PC-9 (cell line): ENCODE results near the gene MRPL52.

Experiments used
- EZH2 ChIP-seq: fragments of 200-600 bp; sonication (generic); IDR thresholded peaks from 2 replicates; pipeline ENCODE4 v1.8.0; 2017; ENCODE audit warnings: antibody characterized with exemption, low read depth
- TF ChIP-seq, protein P1 (sequence below): fragments of 200-600 bp; sonication (generic); conservative IDR thresholded peaks from 2 replicates; pipeline ENCODE4 v1.6.1; 2017; ENCODE audit warnings: mixed run types, antibody characterized with exemption, mild to moderate bottlenecking, moderate library complexity

DNA sequence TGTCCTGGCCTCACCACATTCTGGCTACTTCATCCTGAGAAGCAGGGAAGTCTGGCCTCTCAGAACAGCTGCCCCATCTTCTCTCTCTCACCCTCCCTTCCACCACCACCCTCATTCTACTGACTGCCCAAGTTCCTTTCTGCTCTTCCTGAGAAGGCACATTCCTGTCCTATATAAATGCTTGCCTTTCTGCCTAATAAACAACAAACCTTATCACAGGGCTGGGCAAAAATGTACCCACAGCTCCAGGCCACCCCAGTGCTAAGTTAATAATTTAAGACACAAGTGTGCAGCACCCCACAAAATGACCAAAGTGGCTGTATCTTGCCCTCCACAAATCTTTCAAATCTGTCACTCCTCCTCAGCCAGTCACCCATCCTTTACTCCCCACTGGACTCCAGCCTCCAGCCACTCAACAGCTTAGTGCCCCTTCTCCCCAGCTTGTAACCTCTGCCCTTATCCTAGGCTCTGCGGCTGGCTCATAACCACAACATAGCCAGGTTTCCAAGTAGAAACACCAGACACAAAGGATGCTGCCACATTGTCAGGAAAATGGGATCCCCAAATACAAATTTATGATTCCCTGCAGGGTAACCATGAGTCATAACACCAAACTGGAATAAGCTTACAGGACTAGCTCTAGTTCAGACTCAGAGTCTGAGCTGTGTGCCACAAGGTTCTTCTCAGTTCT is 48.2 kb upstream of the MRPL52 start:
- no peak for TF ChIP-seq EZH2
- TF ChIP-seq, protein P1, sequence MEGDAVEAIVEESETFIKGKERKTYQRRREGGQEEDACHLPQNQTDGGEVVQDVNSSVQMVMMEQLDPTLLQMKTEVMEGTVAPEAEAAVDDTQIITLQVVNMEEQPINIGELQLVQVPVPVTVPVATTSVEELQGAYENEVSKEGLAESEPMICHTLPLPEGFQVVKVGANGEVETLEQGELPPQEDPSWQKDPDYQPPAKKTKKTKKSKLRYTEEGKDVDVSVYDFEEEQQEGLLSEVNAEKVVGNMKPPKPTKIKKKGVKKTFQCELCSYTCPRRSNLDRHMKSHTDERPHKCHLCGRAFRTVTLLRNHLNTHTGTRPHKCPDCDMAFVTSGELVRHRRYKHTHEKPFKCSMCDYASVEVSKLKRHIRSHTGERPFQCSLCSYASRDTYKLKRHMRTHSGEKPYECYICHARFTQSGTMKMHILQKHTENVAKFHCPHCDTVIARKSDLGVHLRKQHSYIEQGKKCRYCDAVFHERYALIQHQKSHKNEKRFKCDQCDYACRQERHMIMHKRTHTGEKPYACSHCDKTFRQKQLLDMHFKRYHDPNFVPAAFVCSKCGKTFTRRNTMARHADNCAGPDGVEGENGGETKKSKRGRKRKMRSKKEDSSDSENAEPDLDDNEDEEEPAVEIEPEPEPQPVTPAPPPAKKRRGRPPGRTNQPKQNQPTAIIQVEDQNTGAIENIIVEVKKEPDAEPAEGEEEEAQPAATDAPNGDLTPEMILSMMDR: no peak
